BLaER1 (cell line): ENCODE data around the gene MOV10L1.

Experiments
- H3K27ac ChIP-seq: shearing (Covaris generic); formaldehyde crosslinking; 2 replicates; pipeline ENCODE4 v1.8.1; 2022
- H3K27me3 ChIP-seq: shearing (Covaris generic); formaldehyde crosslinking; 2 replicates; pipeline ENCODE4 v1.8.1; 2022
- H3K36me3 ChIP-seq: shearing (Covaris generic); formaldehyde crosslinking; 2 replicates; pipeline ENCODE4 v1.8.1; 2022
- H3K4me1 ChIP-seq: shearing (Covaris generic); formaldehyde crosslinking; 2 replicates; pipeline ENCODE4 v1.8.1; 2022
- H3K4me2 ChIP-seq: shearing (Covaris generic); formaldehyde crosslinking; 2 replicates; pipeline ENCODE4 v1.8.1; 2022
- H3K4me3 ChIP-seq: shearing (Covaris generic); formaldehyde crosslinking; 2 replicates; pipeline ENCODE4 v1.8.1; 2022
- H3K9ac ChIP-seq: shearing (Covaris generic); formaldehyde crosslinking; 2 replicates; pipeline ENCODE4 v1.8.1; 2022
- H3K9me3 ChIP-seq: shearing (Covaris generic); formaldehyde crosslinking; 2 replicates; pipeline ENCODE4 v1.8.1; 2022
- H4K20me1 ChIP-seq: shearing (Covaris generic); formaldehyde crosslinking; 2 replicates; pipeline ENCODE4 v1.8.1; 2022
- Cebpa-rat ChIP-seq: shearing (Covaris generic); IDR thresholded peaks from 2 replicates; pipeline ENCODE4 v1.8.1; 2022

The MOV10L1 gene

DNA sequence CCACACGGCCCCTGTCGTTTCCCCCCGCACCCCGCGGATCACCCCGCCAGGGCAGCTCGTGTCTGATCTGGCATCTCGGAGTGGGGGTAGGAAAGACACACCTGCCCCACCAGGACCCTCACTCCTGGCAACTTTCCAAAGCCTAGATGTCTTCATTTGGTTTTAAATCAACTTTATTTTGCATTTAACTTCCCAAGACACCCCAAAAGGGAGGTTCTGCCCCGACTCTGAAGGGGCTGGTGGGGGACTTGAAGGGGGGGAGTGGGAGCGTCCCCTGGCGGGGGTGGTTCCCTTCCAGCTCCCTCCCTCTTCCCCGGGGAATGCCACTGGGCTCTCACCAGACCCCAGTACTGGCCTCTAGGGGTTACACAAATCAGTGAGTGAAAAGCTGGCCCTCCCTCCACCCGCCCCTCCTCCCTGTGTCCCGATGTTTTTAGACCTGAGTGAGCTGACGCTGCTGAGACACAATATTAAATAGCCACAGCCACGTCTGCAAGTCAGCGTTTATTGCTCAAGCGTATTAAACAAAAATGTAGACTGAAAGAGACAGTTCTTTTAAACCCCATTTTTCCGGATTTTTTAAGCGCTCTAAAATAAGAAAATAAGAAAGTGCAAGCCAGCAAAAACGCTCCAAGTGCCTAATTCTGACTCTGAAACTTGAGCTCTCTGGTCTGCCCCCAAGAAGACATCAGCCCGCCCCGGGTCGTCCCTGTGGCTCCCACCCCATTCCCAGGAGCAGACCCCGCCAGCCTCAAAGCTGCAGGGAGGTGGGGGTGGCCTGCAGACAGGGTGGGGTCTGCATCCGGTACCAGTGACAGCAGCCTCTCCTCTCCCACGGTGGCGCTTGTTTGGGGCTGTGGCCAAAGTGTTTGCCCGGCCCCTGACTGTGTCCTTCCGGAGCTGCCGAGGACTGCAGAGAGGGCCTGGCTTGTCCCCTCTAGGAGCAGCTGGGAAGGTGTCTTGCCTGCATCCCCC, 30.6 kb upstream of the MOV10L1 start:
- Histone ChIP-seq H3K4me2 (peak overlapping the region; percentile 82), H3K27ac (no peak overlapping the region)

DNA sequence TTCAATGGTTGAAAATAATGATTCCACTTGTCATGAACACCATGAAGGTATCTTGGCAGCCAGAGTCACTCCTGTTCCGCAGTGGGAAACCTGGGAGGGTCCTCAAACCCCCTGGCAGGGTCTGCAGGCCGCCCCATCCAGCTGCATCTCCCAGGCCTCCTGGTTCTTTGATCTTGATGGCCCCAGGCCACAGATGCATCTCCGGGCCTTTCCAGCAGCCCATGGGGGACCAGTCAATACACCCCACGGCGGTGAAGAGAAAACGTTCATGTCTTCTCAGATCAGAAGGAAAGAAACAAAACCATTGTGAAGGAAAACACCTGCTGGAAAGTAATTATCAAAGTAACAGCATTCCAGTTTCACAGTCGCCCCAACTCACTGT, 29.9 kb upstream of the MOV10L1 start:
- TF ChIP-seq Cebpa-rat, result no peak
- Histone ChIP-seq H3K9ac (no peak overlapping the region), H4K20me1 (no peaks in the 10 kb centered on the region), H3K27me3 (no peaks in the 10 kb centered on the region), H3K4me1 (peaks cover 45% of the 10 kb centered on the region), H3K9me3 (no peaks in the 10 kb centered on the region), H3K27ac (no peak overlapping the region), H3K4me2 (peak overlapping the region; percentile 82), H3K4me3 (no peak overlapping the region), H3K36me3 (no peaks in the 10 kb centered on the region)

More for the DNA sequence above, 30.6 kb upstream of the MOV10L1 start:
- Histone ChIP-seq H3K9ac (no peak overlapping the region), H3K27me3 (no peaks in the 10 kb centered on the region), H3K4me1 (peaks cover 48% of the 10 kb centered on the region), H3K9me3 (peaks cover under 1% of the 10 kb centered on the region; the same call in 1 of the 2 replicates), H4K20me1 (no peaks in the 10 kb centered on the region), H3K4me3 (no peak overlapping the region), H3K36me3 (no peaks in the 10 kb centered on the region)
- TF ChIP-seq Cebpa-rat, result no peak

DNA sequence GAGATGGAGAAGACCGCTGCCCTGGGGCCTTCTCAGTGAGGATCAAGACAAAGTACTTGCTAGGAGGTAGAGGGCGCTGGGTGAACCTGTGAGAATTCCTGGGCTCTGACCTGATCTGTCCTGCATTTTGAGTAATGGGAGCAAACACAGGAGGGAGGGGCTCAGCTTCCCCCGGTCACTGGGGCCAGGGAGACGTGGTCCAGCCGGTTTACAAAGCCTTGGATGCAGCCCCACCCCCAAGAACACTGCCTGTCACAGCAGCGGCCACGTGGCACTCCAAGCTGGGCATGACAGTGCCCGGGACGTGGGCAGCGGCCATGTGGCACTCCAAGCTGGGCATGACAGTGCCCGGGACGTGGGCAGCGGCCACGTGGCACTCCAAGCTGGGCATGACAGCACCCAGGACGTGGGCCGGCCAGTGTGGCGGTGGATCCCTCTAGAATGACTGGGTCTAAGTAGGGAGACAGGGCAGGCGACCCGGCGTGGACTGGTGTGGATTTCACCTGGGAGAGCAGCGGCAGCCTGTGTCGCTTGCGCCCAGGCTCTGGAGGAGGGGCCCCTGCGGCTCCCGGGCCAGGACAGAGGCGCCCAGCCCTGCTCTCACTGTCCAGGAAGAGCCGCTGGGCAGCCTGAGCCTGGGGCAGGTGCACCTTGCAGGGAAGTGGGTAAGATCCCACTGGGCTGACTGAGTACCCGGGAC, 29.2 kb upstream of the MOV10L1 start:
- H3K36me3 ChIP-seq, result no peaks in the 10 kb centered on the region
- no peak overlapping the region for H3K27ac ChIP-seq
- no peaks in the 10 kb centered on the region for H3K27me3 ChIP-seq
- H3K9ac ChIP-seq, result no peak overlapping the region
- H3K4me1 ChIP-seq, result peaks cover 47% of the 10 kb centered on the region
- H4K20me1 ChIP-seq, result no peaks in the 10 kb centered on the region
- no peak overlapping the region for H3K4me3 ChIP-seq
- H3K4me2 ChIP-seq, result peak overlapping the region; percentile 82
- TF ChIP-seq Cebpa-rat, result no peak
- no peaks in the 10 kb centered on the region for H3K9me3 ChIP-seq

DNA sequence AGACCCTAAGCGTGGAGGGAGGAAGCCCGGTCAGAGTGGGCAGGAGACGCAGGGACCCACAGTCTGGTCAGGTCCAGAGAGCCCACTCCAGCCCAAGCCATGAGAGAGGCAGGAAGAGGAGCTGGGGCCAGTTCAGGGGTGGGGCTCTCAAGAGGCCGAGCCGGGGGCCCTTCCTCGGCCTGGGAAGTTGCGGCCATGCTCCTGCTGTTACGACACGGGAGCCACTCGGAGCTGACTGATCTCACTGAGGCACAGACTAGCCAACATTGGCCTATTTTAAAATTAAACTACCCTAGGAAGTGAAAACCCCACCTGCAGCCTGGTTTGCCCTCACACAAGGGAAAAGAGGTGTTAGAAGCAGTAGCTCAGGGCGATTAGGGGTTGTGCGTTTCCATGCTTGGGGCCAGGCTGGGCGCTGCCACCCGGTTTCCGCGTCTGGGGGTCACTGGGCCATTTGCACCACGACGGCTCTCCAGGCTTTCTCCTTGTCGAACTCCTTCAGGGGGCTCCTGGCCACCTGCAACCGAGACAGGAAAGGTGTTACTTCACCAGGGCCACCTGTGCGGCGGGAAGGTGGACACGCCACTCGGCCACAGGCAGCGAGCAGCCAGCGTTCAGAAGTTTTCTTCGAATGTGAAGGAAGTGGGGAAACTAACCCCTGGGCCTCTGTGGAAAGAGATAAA, 28.5 kb upstream of the MOV10L1 start:
- Histone ChIP-seq H3K4me3 (no peak overlapping the region), H3K4me2 (peak overlapping the region; percentile 82), H3K9ac (no peak overlapping the region), H3K4me1 (peaks cover 53% of the 10 kb centered on the region), H3K36me3 (no peaks in the 10 kb centered on the region), H3K27ac (peak overlapping the region; percentile 58; the same call in 1 of the 2 replicates), H3K27me3 (no peaks in the 10 kb centered on the region), H3K9me3 (no peaks in the 10 kb centered on the region), H4K20me1 (no peaks in the 10 kb centered on the region)
- TF ChIP-seq Cebpa-rat, result no peak

DNA sequence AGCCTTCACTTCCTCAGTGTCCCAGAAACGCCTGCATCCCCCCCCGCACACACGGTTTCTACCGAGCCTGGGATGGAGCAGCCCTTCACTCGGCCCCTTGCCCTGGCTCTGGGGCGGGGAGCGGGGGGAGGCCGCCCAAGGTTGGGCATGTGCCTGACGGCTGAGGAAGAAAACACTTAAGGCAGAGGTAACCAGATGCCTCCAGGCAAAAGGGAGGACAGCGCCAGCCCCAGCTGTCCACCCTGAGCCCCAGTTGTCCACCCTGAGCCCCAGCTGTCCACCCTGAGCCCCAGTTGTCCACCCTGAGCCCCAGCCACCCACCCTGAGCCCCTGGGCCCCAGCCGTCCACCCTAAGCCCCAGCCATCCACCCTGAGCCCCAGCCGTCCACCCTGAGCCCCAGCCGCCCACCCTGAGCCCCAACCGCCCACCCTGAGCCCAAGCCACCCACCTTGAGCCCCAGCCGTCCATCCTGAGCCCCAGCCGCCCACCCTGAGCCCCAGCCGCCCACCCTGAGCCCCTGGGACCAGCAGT, 27.9 kb upstream of the MOV10L1 start:
- Histone ChIP-seq H3K27me3 (no peaks in the 10 kb centered on the region), H3K4me1 (peaks cover 53% of the 10 kb centered on the region), H3K9me3 (no peaks in the 10 kb centered on the region), H3K27ac (peak overlapping the region; percentile 58; the same call in 1 of the 2 replicates), H3K4me3 (no peak overlapping the region), H3K36me3 (no peaks in the 10 kb centered on the region), H4K20me1 (no peaks in the 10 kb centered on the region), H3K4me2 (peak overlapping the region; percentile 82), H3K9ac (no peak overlapping the region)
- TF ChIP-seq Cebpa-rat, result no peak

DNA sequence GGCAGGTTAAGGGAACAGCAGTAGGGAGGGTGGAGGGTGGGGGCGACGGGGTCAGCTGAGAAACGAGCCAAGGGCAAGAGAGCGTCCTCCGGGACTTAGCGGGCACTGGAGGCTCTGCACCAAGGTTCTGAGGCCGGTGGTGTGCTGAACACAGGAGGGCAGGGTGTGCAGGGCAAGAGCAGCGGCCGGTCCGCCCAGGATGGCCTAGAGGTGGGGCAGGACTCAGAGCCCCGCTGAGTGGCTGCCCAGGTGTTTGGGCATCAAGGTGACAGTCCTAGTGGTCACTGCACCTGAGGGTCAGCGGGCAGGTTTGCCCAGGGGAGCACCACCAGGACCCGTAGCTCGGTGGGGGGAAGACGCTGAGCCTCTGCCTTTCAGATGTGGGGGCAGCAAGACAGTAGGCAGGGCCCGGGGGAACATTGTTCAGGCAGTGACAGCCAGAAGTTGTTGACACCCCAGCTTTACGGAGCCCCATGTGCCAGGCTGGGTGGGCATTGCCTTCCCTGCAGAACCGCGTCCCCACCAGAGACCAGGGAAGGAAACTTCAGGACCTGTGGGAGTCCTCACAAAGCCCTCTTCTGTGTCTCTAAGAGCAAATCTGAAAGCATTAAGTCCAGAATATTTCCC, 27.2 kb upstream of the MOV10L1 start:
- H3K36me3 ChIP-seq, result no peaks in the 10 kb centered on the region
- no peak overlapping the region for H3K4me3 ChIP-seq
- H3K4me2 ChIP-seq, result no peak overlapping the region
- H4K20me1 ChIP-seq, result no peaks in the 10 kb centered on the region
- no peak overlapping the region for H3K27ac ChIP-seq
- TF ChIP-seq Cebpa-rat, result no peak
- peaks cover 59% of the 10 kb centered on the region for H3K4me1 ChIP-seq
- no peaks in the 10 kb centered on the region for H3K27me3 ChIP-seq
- H3K9me3 ChIP-seq, result no peaks in the 10 kb centered on the region
- no peak overlapping the region for H3K9ac ChIP-seq

DNA sequence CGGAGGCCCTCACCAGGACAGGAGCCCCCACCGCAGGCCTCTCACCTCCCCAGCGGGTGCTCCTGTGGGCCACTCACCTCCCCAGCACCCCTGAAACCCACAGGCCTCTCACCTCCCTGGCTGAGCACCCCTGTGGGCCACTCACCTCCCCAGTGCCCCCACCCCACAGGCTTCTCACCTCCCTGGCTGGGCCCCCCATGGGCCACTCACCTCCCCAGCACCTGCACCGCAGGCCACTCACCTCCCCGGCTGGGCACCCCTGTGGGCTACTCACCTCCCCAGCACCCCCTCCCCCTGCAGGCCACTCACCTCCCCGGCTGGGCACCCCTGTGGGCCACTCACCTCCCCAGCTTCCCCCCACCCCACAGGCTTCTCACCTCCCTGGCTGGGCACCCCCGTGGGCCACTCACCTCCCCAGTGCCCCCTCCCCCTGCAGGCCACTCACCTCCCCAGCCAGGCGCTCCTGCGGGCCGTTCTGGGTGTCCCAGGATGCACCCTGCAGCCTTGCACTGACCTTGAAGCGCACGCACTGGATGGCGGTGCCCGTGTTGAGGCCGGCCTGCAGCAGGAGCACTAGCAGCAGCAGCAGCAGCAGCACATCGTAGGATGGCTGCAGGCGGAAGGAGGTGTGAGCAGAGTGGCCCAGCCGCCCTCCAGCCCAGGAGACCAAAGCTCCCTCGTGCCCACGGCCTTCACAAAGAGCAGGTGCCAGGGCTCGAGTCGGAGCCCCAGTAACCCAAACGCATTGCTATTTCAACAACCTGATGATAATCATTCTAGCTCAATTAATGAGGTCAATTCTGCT, 26.0 kb upstream of the MOV10L1 start:
- Histone ChIP-seq H4K20me1 (no peaks in the 10 kb centered on the region), H3K36me3 (no peaks in the 10 kb centered on the region), H3K4me2 (no peak overlapping the region), H3K9me3 (no peaks in the 10 kb centered on the region), H3K27me3 (no peaks in the 10 kb centered on the region), H3K4me1 (peaks cover 54% of the 10 kb centered on the region), H3K27ac (no peak overlapping the region), H3K4me3 (no peak overlapping the region), H3K9ac (no peak overlapping the region)
- no peak for TF ChIP-seq Cebpa-rat

DNA sequence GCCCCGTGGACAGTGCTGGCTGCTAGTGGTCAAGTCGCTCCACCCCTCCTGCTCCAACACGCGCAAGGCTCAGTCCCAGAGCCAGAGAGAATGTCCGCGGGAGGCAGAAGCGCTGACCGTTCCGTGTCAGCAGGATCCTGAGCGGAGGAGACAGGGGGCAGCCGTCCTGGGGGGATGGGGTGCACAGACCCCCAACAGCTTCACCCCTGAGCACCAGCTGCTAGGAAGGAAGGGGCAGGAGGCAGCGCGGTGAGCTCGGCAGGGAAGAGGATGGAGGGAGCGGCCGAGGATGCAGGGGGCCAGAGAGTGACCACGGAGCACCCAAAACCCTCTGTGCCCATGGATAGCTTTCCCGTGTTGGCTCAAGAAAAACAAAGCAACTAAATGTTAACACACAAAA, 25.4 kb upstream of the MOV10L1 start:
- peaks cover 48% of the 10 kb centered on the region for H3K4me1 ChIP-seq
- no peaks in the 10 kb centered on the region for H3K36me3 ChIP-seq
- no peak overlapping the region for H3K9ac ChIP-seq
- H3K4me2 ChIP-seq, result no peak overlapping the region
- H3K4me3 ChIP-seq, result no peak overlapping the region
- H3K27me3 ChIP-seq, result no peaks in the 10 kb centered on the region
- H4K20me1 ChIP-seq, result no peaks in the 10 kb centered on the region
- no peak for TF ChIP-seq Cebpa-rat
- H3K27ac ChIP-seq, result no peak overlapping the region
- H3K9me3 ChIP-seq, result no peaks in the 10 kb centered on the region
